Activated CD8-positive, alpha-beta T cell treated with anti-CD3 and anti-CD28 coated beads, Interleukin-2, amount 10 ng/mL, durations not matched to agents 7 days and 5 days (primary cell): ENCODE data around the gene MAST4. TPM values are rescaled to one million over a fixed set of nuclear protein-coding genes. Genes with fewer than 3 reads are reported as not detected.
A peak's percentile ranks its signal among the peaks of the same experiment; 100 is the strongest.

ENCODE experiments used
- ATAC-seq: fragments of 150-1000 bp; cut with Tn5 transposase; one replicate; pipeline ENCODE4 v1.10.0; 2021; ENCODE audit warnings: moderate library complexity
- CTCF ChIA-PET: fragments of 350-600 bp; sonication (Branson Sonifier 250); formaldehyde crosslinking; loops from one replicate; lab custom pipeline; 2021; ENCODE audit warnings: antibody characterized with exemption; lab: Charles Lee
- POLR2A ChIA-PET: fragments of 350-600 bp; sonication (Branson Sonifier 250); formaldehyde crosslinking; loops from one replicate; lab custom pipeline; 2021; ENCODE audit warnings: antibody characterized with exemption; lab: Charles Lee
- DNase-seq: peaks from one replicate; pipeline ENCODE4 v3.0.0-alpha.2; 2020
- H3K27ac Mint-ChIP-seq: one replicate; pipeline ENCODE4 v1.8.0; 2021; ENCODE audit warnings: mild to moderate bottlenecking, mixed read lengths
- H3K27me3 Mint-ChIP-seq: one replicate; pipeline ENCODE4 v1.8.0; 2021; ENCODE audit warnings: low read depth, mixed read lengths
- H3K36me3 Mint-ChIP-seq: one replicate; pipeline ENCODE4 v1.8.0; 2021; ENCODE audit warnings: low read depth, mixed read lengths
- H3K4me1 Mint-ChIP-seq: one replicate; pipeline ENCODE4 v1.8.0; 2021; ENCODE audit warnings: low read depth, mixed read lengths
- H3K4me3 Mint-ChIP-seq: one replicate; pipeline ENCODE4 v1.8.0; 2021; ENCODE audit warnings: mild to moderate bottlenecking, mixed read lengths
- H3K9me3 Mint-ChIP-seq: one replicate; pipeline ENCODE4 v1.8.0; 2022; ENCODE audit warnings: mixed read lengths; ENCODE audit not compliant: insufficient read depth
- total RNA-seq, 2 experiments: library from RNA; stranded (reverse); gene quantifications; one replicate each; pipeline ENCODE4 v1.2.3, GENCODE V29; 2021

The MAST4 gene
- total RNA-seq, 2 experiments from 2014 or later, result 5.5 to 7.1 TPM

DNA sequence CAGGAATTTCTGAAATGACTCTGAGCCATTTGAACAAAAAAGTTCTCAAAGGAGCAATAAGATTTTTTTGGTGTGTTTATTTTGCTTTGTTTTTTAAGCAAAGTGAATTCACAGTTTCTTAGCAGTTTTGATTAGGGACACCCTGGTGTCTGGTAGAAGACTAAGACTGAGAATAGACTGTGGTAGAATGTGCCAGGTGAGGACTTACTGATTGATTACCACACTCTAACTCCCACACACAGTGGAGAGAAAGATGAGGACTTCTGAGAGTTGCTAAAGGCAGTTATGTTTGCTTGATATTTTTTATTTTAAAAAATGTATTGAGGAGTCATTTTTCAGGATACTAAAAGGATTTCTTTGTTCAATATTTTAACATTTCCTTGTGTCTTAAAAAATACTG lies 425.3 kb downstream of the MAST4 start:
- DNase-seq (no peak), ATAC-seq (no peak)
- Mint-ChIP-seq H3K27ac (no peak overlapping the region), H3K4me1 (no peaks in the 10 kb centered on the region), H3K36me3 (no peaks in the 10 kb centered on the region), H3K9me3 (no peaks in the 10 kb centered on the region), H3K4me3 (no peak overlapping the region), H3K27me3 (no peaks in the 10 kb centered on the region)
- CTCF ChIA-PET, result no interaction called here
- POLR2A ChIA-PET, result no interaction called here

DNA sequence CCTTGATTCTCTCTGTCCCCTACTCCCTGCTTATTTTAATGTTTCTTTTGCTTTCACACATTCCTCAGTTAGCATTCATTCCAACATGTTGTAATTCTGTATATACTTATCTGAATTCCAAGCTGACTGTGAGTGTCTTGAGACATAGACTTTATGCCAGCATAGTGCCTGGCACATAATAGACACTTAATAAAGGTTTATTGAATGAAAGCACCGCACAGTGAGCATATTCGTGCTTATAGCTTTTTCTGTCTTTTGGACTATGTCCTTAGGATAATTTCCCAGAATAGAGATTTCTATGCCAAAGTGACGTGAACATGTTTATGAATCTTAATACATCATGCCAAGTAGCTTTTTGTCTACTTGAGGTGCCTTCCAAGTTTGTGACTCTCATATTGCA lies 425.8 kb downstream of the MAST4 start:
- H3K4me1 Mint-ChIP-seq, result no peaks in the 10 kb centered on the region
- no peak for ATAC-seq

DNA sequence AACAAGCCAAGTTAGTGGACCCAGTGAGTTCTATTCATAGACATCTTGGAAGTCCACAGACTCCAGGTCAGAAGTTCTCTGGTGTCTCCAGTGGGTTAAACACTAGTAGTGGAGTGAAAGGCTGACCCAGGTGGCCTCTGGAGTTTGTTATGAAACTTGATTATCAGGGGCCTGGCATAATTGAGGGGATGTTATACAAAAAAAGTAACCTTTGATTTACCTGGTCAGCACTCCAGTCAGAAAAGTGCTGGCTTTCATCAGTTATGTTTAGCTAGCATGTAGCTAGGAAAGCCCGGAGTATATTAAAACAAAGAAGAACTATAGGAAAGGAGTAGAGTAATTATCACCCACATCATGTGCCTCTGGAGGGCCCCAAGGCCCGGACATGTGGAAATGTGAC lies 429.3 kb downstream of the MAST4 start:
- DNase-seq (no peak), ATAC-seq (no peak)
- Mint-ChIP-seq H3K9me3 (no peaks in the 10 kb centered on the region), H3K36me3 (peaks cover 4% of the 10 kb centered on the region), H3K4me1 (peaks cover 9% of the 10 kb centered on the region), H3K4me3 (no peak overlapping the region), H3K27ac (no peak overlapping the region), H3K27me3 (no peaks in the 10 kb centered on the region)
- ChIA-PET POLR2A (no interaction called here), CTCF (no interaction called here)

More for the DNA sequence above, 425.8 kb downstream of the MAST4 start:
- Mint-ChIP-seq H3K4me3 (no peak overlapping the region), H3K36me3 (no peaks in the 10 kb centered on the region), H3K9me3 (no peaks in the 10 kb centered on the region), H3K27me3 (no peaks in the 10 kb centered on the region), H3K27ac (no peak overlapping the region)
- no peak for DNase-seq
- CTCF ChIA-PET, result interaction anchor here (1.0 to 1.6 kb wide), 2 partner anchors 14 to 18 kb away, joined by 6 to 7 read pairs; no protein-coding TSS in a partner anchor
- POLR2A ChIA-PET, result interaction anchor here (0.7 kb wide), 1 partner anchor 197 kb away, joined by 8 read pairs; no protein-coding TSS in a partner anchor

DNA sequence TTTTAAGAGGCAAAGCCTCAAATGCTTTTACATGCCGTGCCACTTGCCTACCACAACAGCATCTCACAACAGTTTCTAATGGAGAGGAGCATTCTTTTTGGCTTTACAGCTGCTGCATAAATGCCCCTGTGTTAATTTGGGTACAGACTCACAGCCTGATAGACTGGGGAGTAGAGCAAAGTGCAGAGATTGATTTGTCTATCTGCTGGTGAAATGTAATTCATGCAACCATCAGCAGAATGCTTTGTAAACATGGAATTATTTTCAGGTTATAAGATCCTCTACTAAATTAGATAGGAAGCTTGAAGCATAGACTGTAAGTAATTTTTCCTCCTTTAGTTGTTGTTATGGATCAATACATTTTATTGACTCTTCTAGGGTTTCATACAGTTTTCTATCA lies 430.1 kb downstream of the MAST4 start:
- no peak for DNase-seq
- Mint-ChIP-seq H3K27ac (no peak overlapping the region), H3K36me3 (peaks cover 4% of the 10 kb centered on the region), H3K9me3 (no peaks in the 10 kb centered on the region), H3K4me1 (peaks cover 10% of the 10 kb centered on the region), H3K4me3 (no peak overlapping the region), H3K27me3 (no peaks in the 10 kb centered on the region)
- ChIA-PET POLR2A (no interaction called here), CTCF (no interaction called here)
- no peak for ATAC-seq

- H3K36me3 Mint-ChIP-seq, result peaks cover 4% of the 10 kb centered on the region
- peaks cover 10% of the 10 kb centered on the region for H3K4me1 Mint-ChIP-seq
- H3K27me3 Mint-ChIP-seq, result no peaks in the 10 kb centered on the region
- no peaks in the 10 kb centered on the region for H3K9me3 Mint-ChIP-seq
- ChIA-PET CTCF (interaction anchor here (0.6 kb wide), 1 partner anchor 1318 kb away, joined by 3 read pairs; no protein-coding TSS in a partner anchor), POLR2A (no interaction called here)
- H3K4me3 Mint-ChIP-seq, result no peak overlapping the region
- ATAC-seq, result no peak
- DNase-seq, result no peak
- no peak overlapping the region for H3K27ac Mint-ChIP-seq
These were observed 431.0 kb downstream of the MAST4 start for GRCh38 chr5:67027171-67027570.

DNA sequence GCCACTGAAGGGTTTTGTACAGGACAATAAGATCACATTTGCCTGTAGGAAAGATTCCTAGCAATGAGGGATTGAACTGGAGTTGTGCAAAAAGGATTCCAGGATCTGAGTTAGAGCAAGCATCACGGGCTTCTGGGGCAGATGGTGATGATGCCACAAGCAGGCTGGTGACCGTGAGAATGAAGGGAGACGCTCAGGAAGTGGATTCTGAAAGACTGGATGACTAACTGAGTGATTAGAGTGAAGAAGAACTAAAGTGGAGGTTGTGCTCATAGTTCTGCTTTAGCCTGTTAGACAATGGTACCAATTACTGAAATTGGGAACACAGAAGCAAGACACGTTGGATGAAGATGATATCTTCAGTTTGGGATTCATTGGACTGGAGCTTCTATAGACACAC lies 432.2 kb downstream of the MAST4 start:
- no peak overlapping the region for H3K4me3 Mint-ChIP-seq
- H3K27me3 Mint-ChIP-seq, result no peaks in the 10 kb centered on the region
- no peaks in the 10 kb centered on the region for H3K9me3 Mint-ChIP-seq
- ChIA-PET POLR2A (interaction anchor here (1.2 kb wide), 1 partner anchor 24 kb away, joined by 7 read pairs; no protein-coding TSS in a partner anchor), CTCF (no interaction called here)
- H3K36me3 Mint-ChIP-seq, result peaks cover 4% of the 10 kb centered on the region
- ATAC-seq (no peak), DNase-seq (no peak)
- H3K4me1 Mint-ChIP-seq, result peaks cover 14% of the 10 kb centered on the region
- H3K27ac Mint-ChIP-seq, result no peak overlapping the region

DNA sequence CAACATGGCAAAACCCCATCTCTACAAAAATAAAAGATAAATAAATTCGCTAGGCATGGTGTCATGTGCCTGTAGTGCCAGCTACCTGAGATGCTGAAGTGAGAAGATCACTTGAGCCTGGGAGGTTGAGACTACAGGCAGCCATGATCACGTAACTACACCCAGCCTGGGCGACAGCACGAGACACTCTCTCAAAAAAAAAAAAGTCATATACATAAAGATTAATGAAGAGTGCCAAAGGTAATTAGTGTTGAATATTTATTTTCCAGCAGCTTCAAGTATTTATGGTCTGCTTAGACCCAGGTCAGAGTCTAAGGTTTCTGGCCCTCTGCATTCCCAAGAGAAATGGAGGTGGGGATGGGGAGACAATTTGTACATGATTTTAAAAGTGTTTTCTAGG lies 432.7 kb downstream of the MAST4 start:
- Mint-ChIP-seq H3K36me3 (peaks cover 4% of the 10 kb centered on the region), H3K4me3 (no peak overlapping the region), H3K4me1 (peaks cover 14% of the 10 kb centered on the region), H3K27ac (no peak overlapping the region), H3K27me3 (no peaks in the 10 kb centered on the region), H3K9me3 (no peaks in the 10 kb centered on the region)
- ChIA-PET CTCF (no interaction called here), POLR2A (no interaction called here)
- ATAC-seq (no peak), DNase-seq (no peak)

GRCh38 chr5:67029481-67029880 lies 433.3 kb downstream of the MAST4 start:
- Mint-ChIP-seq H3K36me3 (peaks cover 4% of the 10 kb centered on the region), H3K4me1 (peaks cover 14% of the 10 kb centered on the region), H3K9me3 (no peaks in the 10 kb centered on the region), H3K27me3 (no peaks in the 10 kb centered on the region), H3K4me3 (no peak overlapping the region), H3K27ac (no peak overlapping the region)
- POLR2A ChIA-PET, result no interaction called here
- DNase-seq, result no peak
- no peak for ATAC-seq
- CTCF ChIA-PET, result no interaction called here

- Mint-ChIP-seq H3K4me3 (no peak overlapping the region), H3K27me3 (no peaks in the 10 kb centered on the region), H3K27ac (no peak overlapping the region), H3K9me3 (no peaks in the 10 kb centered on the region), H3K36me3 (peaks cover 4% of the 10 kb centered on the region), H3K4me1 (peaks cover 14% of the 10 kb centered on the region)
- no peak for DNase-seq
- no peak for ATAC-seq
- ChIA-PET CTCF (no interaction called here), POLR2A (no interaction called here)
These were observed 434.3 kb downstream of the MAST4 start for GRCh38 chr5:67030289-67031056.

GRCh38 chr5:67031057-67031443 lies 434.9 kb downstream of the MAST4 start:
- H3K4me1 Mint-ChIP-seq, result peaks cover 14% of the 10 kb centered on the region
- DNase-seq (no peak), ATAC-seq (no peak)
- no peak overlapping the region for H3K27ac Mint-ChIP-seq
- no peaks in the 10 kb centered on the region for H3K9me3 Mint-ChIP-seq
- peaks cover 4% of the 10 kb centered on the region for H3K36me3 Mint-ChIP-seq
- ChIA-PET CTCF (no interaction called here), POLR2A (no interaction called here)
- H3K4me3 Mint-ChIP-seq, result no peak overlapping the region
- H3K27me3 Mint-ChIP-seq, result no peaks in the 10 kb centered on the region

DNA sequence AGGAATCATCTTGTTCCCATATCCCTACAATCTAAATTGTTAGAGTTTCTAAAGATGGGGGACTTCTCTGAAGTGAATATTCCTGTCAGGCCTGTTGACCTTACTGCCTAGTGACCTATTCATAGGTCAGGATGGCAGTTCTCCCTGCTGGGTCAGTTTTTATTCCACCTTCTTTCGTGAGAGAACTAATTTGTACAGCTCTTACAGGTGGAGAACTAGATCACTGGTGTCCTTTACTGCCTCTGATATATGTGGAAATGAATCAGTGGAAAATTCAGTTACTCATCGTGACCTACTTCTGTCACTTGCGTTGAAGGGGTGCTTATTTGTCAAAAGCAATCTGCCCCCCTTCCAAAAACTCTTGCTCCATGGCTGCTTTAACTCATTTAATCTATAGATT lies 435.5 kb downstream of the MAST4 start:
- CTCF ChIA-PET, result no interaction called here
- H3K4me1 Mint-ChIP-seq, result peaks cover 14% of the 10 kb centered on the region

GRCh38 chr5:67032921-67033664 lies 436.9 kb downstream of the MAST4 start:
- ATAC-seq, result no peak
- POLR2A ChIA-PET, result no interaction called here
- no peak for DNase-seq
- Mint-ChIP-seq H3K27me3 (no peaks in the 10 kb centered on the region), H3K4me3 (no peak overlapping the region), H3K9me3 (no peaks in the 10 kb centered on the region), H3K36me3 (no peaks in the 10 kb centered on the region), H3K27ac (no peak overlapping the region), H3K4me1 (peaks cover 14% of the 10 kb centered on the region)
- CTCF ChIA-PET, result interaction anchor here (1.2 kb wide), 1 partner anchor 13 kb away, joined by 3 read pairs; no protein-coding TSS in a partner anchor

More for the DNA sequence above, 435.5 kb downstream of the MAST4 start:
- ATAC-seq (peak; percentile 33), DNase-seq (no peak)
- POLR2A ChIA-PET, result no interaction called here
- Mint-ChIP-seq H3K27ac (no peak overlapping the region), H3K4me3 (no peak overlapping the region), H3K36me3 (peaks cover 4% of the 10 kb centered on the region), H3K27me3 (no peaks in the 10 kb centered on the region), H3K9me3 (no peaks in the 10 kb centered on the region)
